ENCODE data around the gene MEF2A. TPM values are rescaled to one million over a fixed set of nuclear protein-coding genes. Genes with fewer than 3 reads are reported as not detected.

MEF2A gene
- polyA plus RNA-seq, 10 donors, result 42.6 to 63.7 (median 53.7) TPM

- DNase-seq, result peak in 2 of 3 donors; percentile 41 to 65
These were observed 137.3 kb downstream of the MEF2A start for GRCh38 chr15:99702895-99703602.

DNA sequence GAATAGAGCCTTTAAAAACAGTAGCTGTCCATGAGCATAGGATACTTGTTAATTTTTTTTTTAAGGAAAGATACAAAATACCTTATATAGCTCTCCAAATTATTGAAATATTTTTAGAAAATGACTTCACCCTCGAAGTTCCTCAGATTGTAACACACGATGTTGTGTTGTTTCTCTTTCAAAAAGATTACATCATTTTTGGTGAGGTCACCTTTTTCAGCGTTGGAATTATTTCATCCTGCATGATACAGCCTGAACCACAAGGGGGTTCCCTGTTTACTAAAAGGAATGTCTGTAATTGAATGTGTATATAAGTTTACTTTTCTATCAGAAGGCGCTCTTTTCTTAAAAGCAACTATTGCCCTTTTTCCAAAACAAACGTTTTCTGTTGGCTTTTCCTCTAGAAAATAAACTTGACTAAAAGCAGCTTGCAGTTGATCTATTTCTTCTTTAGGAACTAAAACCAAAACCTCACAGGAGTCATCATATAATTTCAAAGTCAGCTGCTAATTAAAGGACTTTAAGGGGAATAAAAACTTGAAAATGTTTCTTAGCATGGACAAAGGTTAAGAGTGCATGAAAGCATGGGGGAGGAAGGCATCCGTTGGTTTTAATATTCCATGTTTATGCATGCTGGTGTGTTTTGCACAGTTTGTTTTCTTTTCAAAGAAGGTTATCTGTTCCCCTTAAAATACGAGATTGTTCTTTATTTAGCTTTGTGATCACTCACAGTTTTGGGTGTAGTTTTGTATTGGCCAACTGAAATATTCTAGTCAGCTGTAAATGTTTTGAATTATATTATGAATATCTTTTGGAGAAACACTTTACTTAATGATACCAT lies 138.0 kb downstream of the MEF2A start:
- peak; percentile 84 to 90 (median 84) for DNase-seq

GRCh38 chr15:99704444-99704838 lies 138.7 kb downstream of the MEF2A start:
- DNase-seq, result peak; percentile 86 to 91 (median 87)

DNA sequence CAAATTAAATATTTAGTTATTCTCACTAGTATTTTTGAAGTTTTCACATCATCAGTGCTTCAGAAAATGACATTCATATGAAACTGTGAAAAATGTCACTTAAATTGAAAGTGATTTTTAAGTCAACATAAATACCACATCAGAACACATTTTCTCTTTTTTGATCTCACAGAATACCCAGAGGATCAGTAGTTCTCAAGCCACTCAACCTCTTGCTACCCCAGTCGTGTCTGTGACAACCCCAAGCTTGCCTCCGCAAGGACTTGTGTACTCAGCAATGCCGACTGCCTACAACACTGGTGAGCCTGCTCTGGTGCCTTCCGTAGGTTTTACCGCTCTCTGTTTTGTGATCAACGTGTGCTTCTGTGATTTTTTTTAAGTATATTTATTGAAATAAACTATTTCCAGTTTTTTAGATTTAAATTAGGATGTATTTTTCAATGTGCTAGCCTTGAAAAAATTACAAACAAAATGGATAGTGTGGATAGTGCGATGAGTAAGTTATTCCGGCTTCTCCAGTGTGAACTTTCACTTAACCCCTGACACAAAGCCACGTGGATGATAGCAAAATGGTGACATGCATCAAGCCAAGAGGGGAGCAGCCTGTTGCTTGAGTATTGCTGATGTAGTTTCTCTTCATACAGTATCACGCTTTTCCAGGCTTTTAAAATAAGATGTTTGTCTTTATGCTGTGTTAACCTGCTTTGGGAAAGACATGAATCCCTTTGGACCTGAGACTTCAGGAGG lies 140.9 kb downstream of the MEF2A start:
- DNase-seq, result no peak

- peak; percentile 45 to 84 (median 74) for DNase-seq
These were observed 141.9 kb downstream of the MEF2A start for GRCh38 chr15:99707473-99708270.

DNA sequence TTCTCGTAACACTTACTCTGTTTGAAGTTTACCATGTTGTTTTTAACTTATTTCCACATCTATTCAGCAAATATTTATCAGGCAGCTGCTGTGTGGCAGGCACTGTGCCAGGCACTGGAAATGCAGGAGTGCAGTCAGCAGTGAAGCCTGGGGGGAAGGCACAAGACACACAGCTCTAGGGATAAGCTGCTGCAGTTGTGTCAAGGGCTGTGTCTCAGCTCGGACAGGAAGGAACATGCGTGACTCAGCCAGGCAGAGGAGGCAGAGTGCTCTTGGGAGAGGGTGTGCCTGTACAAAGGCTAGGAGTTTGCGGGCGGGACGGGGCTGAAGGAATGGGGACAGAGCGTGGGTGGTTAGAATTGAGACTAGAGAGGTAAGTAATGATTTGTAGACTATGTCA lies 142.8 kb downstream of the MEF2A start:
- peak; percentile 52 to 71 (median 55) for DNase-seq

- DNase-seq, result no peak
These were observed 143.6 kb downstream of the MEF2A start for GRCh38 chr15:99709243-99709986.

DNA sequence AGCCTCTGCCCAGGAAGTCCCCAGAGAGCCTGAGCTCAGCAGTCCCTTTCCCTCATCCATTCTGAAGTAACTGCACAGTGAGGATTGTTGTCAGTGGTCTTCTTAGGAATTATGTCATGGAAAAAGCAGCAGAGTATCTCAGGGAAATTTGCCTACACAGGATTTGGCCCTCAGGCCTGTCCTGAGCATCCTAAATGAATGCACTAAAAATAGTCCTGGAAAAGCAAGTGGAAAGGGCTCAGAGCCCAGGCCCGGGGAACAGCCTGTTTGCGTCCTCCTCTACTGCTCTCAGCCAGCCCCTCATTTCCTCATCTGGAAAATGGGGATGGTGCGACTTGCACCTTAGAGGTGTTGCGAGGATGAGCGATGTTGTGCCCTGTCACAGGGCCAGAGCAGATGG lies 145.8 kb downstream of the MEF2A start:
- DNase-seq, result peak; percentile 71 to 86 (median 81)

DNA sequence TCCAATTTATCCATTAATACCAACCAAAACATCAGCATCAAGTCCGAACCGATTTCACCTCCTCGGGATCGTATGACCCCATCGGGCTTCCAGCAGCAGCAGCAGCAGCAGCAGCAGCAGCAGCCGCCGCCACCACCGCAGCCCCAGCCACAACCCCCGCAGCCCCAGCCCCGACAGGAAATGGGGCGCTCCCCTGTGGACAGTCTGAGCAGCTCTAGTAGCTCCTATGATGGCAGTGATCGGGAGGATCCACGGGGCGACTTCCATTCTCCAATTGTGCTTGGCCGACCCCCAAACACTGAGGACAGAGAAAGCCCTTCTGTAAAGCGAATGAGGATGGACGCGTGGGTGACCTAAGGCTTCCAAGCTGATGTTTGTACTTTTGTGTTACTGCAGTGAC lies 146.6 kb downstream of the MEF2A start:
- DNase-seq, result no peak

- no peak for DNase-seq
These were observed 150.8 kb downstream of the MEF2A start for GRCh38 chr15:99716540-99717095.

DNA sequence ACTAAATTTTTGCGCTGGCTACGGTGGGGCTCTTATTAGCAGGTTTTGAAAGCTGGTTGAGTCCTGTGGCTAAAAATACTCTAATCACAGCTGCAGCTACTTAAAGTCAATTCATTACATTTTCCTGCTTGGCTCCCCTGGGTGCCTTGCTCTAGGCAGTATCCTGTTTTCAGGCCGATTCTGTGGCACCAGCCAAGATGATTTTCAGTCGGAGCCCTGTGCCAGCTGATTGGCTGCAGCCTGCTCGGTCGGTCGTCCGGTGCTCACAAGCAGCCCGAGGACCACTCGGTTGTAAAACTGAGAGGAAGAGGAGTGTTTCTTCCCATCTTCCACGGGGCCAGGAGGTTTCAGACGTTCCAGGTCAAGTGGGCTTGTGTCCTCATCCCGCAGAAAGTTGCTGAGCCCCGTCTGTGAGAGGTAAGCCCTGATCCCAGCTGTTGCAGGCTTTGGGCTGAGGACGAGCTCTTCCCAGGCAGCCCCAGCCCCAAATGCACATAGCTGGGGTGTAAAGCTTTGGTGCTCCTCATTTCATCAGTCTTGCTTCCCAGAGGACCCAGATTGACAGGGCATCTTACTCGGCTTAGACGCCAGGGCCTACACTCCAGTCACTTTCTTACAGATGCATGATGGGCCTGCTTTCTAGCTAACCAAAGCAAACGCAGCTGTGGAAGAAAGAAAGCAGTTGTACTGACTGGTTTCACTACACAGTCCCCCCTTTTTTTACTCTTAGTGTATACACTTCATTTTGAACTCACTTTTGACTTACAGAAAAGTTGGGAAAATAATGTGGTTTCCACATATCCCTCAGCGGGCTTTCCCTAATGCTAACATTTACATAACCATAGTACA lies 151.6 kb downstream of the MEF2A start:
- peak; percentile 67 to 94 (median 80) for DNase-seq

DNA sequence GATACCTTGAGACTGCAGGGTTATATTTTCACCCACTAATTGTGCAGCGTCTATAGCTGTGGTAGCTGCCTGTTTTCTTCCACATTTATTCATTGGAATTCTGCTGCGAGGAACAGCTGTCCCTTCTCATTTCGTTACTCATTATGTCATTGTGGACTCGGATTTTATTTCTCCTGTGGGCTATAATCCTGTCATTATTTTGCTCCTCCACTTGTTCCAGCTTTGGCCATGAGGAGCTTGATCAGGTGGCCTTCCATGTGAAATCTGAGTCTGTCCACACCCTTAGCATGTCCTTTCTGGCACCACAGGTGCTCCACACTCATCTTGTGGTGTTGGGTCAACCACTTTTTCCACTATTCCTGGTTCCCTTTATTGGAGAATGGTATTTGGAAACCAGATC lies 152.6 kb downstream of the MEF2A start:
- peak in 2 of 3 donors; percentile 35 to 62 for DNase-seq

GRCh38 chr15:99719096-99719541 lies 153.3 kb downstream of the MEF2A start:
- no peak for DNase-seq

GRCh38 chr15:99720533-99720932 lies 154.7 kb downstream of the MEF2A start:
- DNase-seq, result no peak

DNA sequence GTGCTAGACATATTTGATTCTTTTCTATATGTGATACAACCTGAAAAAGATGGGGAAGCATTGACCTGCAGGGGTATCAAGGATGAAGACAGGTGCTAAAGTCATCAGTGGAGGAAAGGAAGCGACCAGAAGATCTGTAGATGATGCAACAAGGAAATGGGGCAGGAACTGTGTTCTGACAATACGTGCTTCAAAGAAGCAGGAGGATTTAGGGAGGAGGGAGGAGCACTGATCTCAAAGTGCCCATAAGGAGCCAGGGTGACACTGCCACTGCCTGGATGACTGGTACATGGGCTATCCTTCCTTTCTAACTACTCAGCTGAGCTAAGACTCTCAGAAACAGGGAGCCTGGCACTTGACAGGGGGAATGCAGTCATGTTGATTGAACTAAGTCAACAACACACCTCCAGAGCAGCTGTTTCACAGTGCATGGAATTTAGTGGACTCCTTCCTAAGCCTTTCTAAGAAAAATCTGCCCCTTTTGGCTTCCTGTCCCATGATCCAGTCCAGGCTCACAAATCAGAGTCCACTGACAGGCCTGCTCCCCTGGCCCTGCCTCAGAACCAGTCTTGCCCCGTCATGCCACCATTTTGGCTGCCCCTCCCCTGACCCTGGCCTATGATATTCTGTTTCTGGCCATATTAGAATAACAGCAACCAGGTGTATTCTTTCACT lies 155.5 kb downstream of the MEF2A start:
- no peak for DNase-seq

- no peak for DNase-seq
These were observed 156.1 kb downstream of the MEF2A start for GRCh38 chr15:99721896-99722295.

DNA sequence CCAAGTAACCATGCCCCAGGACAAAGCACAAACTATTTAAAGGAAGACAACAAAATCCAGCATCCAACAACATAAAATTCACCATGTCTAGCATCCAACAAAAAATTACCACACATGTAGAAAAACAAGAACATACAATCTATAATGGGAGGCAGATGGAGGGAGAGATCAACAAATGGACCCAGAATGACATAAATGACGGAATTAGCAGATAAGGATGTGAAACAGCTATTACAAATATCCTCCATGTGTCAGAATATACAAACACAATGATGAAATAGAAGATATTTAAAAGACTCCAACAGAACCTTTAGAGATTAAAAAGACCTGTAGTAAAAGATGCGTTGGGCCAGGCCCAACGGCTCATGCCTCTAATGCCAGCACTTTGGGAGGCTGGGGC lies 156.6 kb downstream of the MEF2A start:
- DNase-seq, result no peak

DNA sequence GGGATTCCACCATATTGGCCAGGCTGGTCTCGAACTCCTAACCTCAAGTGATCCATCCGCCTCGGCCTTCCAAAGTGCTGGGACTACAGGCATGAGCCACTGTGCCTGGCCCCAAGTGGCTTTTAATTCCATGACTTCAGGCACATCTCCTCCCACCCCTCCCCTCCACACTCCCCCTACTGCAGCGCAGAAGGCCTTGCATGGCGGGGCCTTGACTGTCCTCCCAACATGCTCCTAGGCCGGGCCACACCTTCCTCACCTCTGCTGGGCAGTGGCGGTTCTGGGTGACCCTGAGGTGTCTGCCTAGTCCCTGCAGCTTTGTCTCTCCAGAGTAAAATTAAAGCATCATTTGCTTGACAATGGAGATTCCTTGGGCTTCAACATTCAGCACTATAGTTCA lies 160.5 kb downstream of the MEF2A start:
- no peak for DNase-seq

GRCh38 chr15:99727330-99727729 lies 161.5 kb downstream of the MEF2A start:
- DNase-seq, result no peak
